Right lobe of liver (tissue), 6 donors: ENCODE results near the gene ZMYM4. TPM values are rescaled to one million over a fixed set of nuclear protein-coding genes. Genes with fewer than 3 reads are reported as not detected.
A peak's percentile ranks its signal among the peaks of the same experiment; 100 is the strongest.

Experiments used
- ATAC-seq, 4 donors: fragments of 200-7000 bp; cut with Tn5 transposase; one replicate each; pipeline ENCODE4 v1.9.1; 2020; ENCODE audit warnings: mild to moderate bottlenecking in 4 of 4, moderate library complexity in 4 of 4
- DNase-seq, 3 donors: peaks; one replicate each; pipeline ENCODE4 v3.0.0-alpha.2; 2020
- H3K27ac ChIP-seq, 3 donors: fragments of 200-600 bp; one replicate each; pipeline ENCODE4 v1.8.0; 2022
- H3K27me3 ChIP-seq, 2 donors: fragments of 200-600 bp; one replicate each; pipeline ENCODE4 v1.8.0; 2022
- H3K36me3 ChIP-seq, 4 donors: fragments of 200-600 bp; sonication (generic) in 1 of 4; one replicate each; pipeline versions ENCODE4 v1.5.1 to v1.8.0; 2017 to 2022; ENCODE audit warnings: control low read depth in 1 of 4
- H3K4me1 ChIP-seq, 4 donors: fragments of 200-600 bp; sonication (generic) in 1 of 4; one replicate each; pipeline versions ENCODE4 v1.5.1 to v1.8.0; 2017 to 2022; ENCODE audit warnings: control low read depth in 1 of 4
- H3K4me3 ChIP-seq, 3 donors: fragments of 200-600 bp; one replicate each; pipeline ENCODE4 v1.8.0; 2022
- H3K9me3 ChIP-seq, 4 donors: fragments of 200-600 bp; sonication (generic) in 1 of 4; one replicate each; pipeline versions ENCODE4 v1.5.1 to v1.8.0; 2017 to 2022; ENCODE audit warnings: control low read depth in 1 of 4
- CTCF ChIP-seq, 4 donors: fragments of 200-600 bp in 3 of 4; fragments of 450-650 bp in 1 of 4; IDR thresholded peaks; one replicate each; pipeline versions ENCODE4 v1.5.1 to v1.8.0; 2016 to 2022; ENCODE audit warnings: antibody characterized with exemption in 4 of 4, mild to moderate bottlenecking in 2 of 4
- POLR2A ChIP-seq: fragments of 450-650 bp; IDR thresholded peaks from one replicate; pipeline ENCODE4 v1.6.1; 2017; ENCODE audit warnings: antibody characterized with exemption, mild to moderate bottlenecking
- WGBS: methylation state at CpG from one replicate; pipeline ENCODE4 v1.1.6; 2018; ENCODE audit warnings: low coverage, low lambda C conversion rate; ENCODE audit not compliant: insufficient coverage; ENCODE audit errors: missing lambda C conversion rate; 5-methylcytosine and 5-hydroxymethylcytosine counted together
- intact Hi-C, 2 donors: fragments of 100-400 bp; cut with DNase I; formaldehyde crosslinking; loops; one replicate each; pipeline versions ENCODE4 v1.11.2 to v1.14.1; 2022
- total RNA-seq, 6 experiments: library from RNA; depleted of rRNA in 2 of 6; stranded (reverse); fragments of >200 nt in 2 of 6; fragmentation: NEBNext Ultra II Directional in 3 of 6; extraction: Animal tissue kit (Norgen Biotek cat#: 25700) in 3 of 6; gene quantifications; one replicate each; pipeline versions ENCODE4 v1.1.0 to v1.2.4, GENCODE V29; 2016 to 2023
- donor health status: DM: no; HTN: yes; CAD: no.
- donor health status: DM: no; HTN: no; CAD: no.
- donor health status: DM: no; HTN: no; CAD: no.
- donor health status: DM: no; HTN: yes; CAD: no.
- donor health status: DM: no; HTN: yes; CAD: no.

The ZMYM4 gene
- total RNA-seq, 6 experiments from 2014 or later: 13.3 to 20.4 (median 17.1) TPM

- Histone ChIP-seq H3K36me3 (no peaks in the 10 kb centered on the region), H3K27ac (no peak overlapping the region), H3K9me3 (no peaks in the 10 kb centered on the region), H3K4me1 (peaks cover 0 to 21% (median 1%) of the 10 kb centered on the region in 4 donors), H3K27me3 (no peaks in the 10 kb centered on the region), H3K4me3 (no peak overlapping the region)
- no peak for TF ChIP-seq CTCF (IDR thresholded peaks at IDR 0.05)
- TF ChIP-seq POLR2A: no peak
- WGBS: 40% methylated on average over 6 of the region's 6 CpGs
- peak in 1 of 4 donors; percentile 29 for ATAC-seq
- intact Hi-C loops: no loop called here
- DNase-seq: peak in 1 of 3 donors; percentile 53
Measured at GRCh38 chr1:35350872-35351271, 82.4 kb downstream of the ZMYM4 start.

GRCh38 chr1:35359995-35360394, 91.5 kb downstream of the ZMYM4 start:
- H3K27me3 ChIP-seq: no peaks in the 10 kb centered on the region
- H3K4me3 ChIP-seq: no peak overlapping the region
- intact Hi-C loops: no loop called here
- no peak for TF ChIP-seq POLR2A
- TF ChIP-seq CTCF (IDR thresholded peaks at IDR 0.05): no peak
- DNase-seq (no peak), ATAC-seq (no peak)
- H3K27ac ChIP-seq: no peak overlapping the region
- H3K36me3 ChIP-seq: no peaks in the 10 kb centered on the region
- no peaks in the 10 kb centered on the region for H3K9me3 ChIP-seq
- H3K4me1 ChIP-seq: no peaks in the 10 kb centered on the region

- H3K27me3 ChIP-seq: no peaks in the 10 kb centered on the region
Measured at GRCh38 chr1:35361638-35362037, 93.1 kb downstream of the ZMYM4 start.

GRCh38 chr1:35364741-35365140, 96.2 kb downstream of the ZMYM4 start:
- no peaks in the 10 kb centered on the region for H3K36me3 ChIP-seq
- H3K9me3 ChIP-seq: no peaks in the 10 kb centered on the region
- ATAC-seq (no peak), DNase-seq (no peak)
- no peak overlapping the region for H3K27ac ChIP-seq
- WGBS: 89% methylated on average over 3 of the region's 3 CpGs
- no peak overlapping the region for H3K4me3 ChIP-seq
- no peak for TF ChIP-seq POLR2A
- no peak for TF ChIP-seq CTCF (IDR thresholded peaks at IDR 0.05)
- H3K27me3 ChIP-seq: no peaks in the 10 kb centered on the region
- intact Hi-C loops: no loop called here
- no peaks in the 10 kb centered on the region for H3K4me1 ChIP-seq

More at GRCh38 chr1:35361638-35362037, 93.1 kb downstream of the ZMYM4 start:
- 67% methylated on average over 3 of the region's 3 CpGs for WGBS
- intact Hi-C loops: no loop called here
- no peak for ATAC-seq
- H3K36me3 ChIP-seq: no peaks in the 10 kb centered on the region
- H3K9me3 ChIP-seq: no peaks in the 10 kb centered on the region
- H3K4me1 ChIP-seq: no peaks in the 10 kb centered on the region
- H3K4me3 ChIP-seq: no peak overlapping the region
- DNase-seq: no peak
- no peak for TF ChIP-seq CTCF (IDR thresholded peaks at IDR 0.05)
- TF ChIP-seq POLR2A: no peak
- H3K27ac ChIP-seq: no peak overlapping the region

- Histone ChIP-seq H3K9me3 (no peaks in the 10 kb centered on the region), H3K27me3 (no peaks in the 10 kb centered on the region), H3K36me3 (peaks cover 0 to 4% (median 0%) of the 10 kb centered on the region in 4 donors), H3K4me1 (no peaks in the 10 kb centered on the region), H3K27ac (no peak overlapping the region), H3K4me3 (no peak overlapping the region)
- no peak for ATAC-seq
- DNase-seq: no peak
- 89% methylated on average over 1 of the region's 2 CpGs for WGBS
- TF ChIP-seq POLR2A (no peak), CTCF (IDR thresholded peaks at IDR 0.05) (no peak)
- intact Hi-C loops: no loop called here
Measured at GRCh38 chr1:35367914-35368313, 99.4 kb downstream of the ZMYM4 start.
